SK-N-SH (cell line): ENCODE measurements around the gene TMED8. TPM values are rescaled to one million over a fixed set of nuclear protein-coding genes. Genes with fewer than 3 reads are reported as not detected.
"Not testable (repeated sequence)": the region's sequence is repeated elsewhere in the genome, so short reads cannot be mapped to it uniquely, and the experiment has no call there.

Experiments used
- CTCF ChIA-PET: fragments of 300-600, 350-600 bp; formaldehyde crosslinking; extraction: SDS; loops from one replicate; lab custom pipeline; 2021; lab: Yijun Ruan, JAX
- POLR2A ChIA-PET: fragments of 350-600 bp; sonication (Branson Sonifier 250); formaldehyde crosslinking; extraction: SDS; loops from one replicate; lab custom pipeline; 2020; ENCODE audit warnings: antibody characterized with exemption, inconsistent platforms; lab: Yijun Ruan, JAX
- DNase-seq: peaks from one replicate; pipeline ENCODE4 v3.0.0; 2012
- H2AFZ ChIP-seq: fragments of 200-600 bp; sonication (generic); 2 replicates; pipeline ENCODE4 v1.8.1; 2016; ENCODE audit warnings: antibody characterized with exemption, mild to moderate bottlenecking, low read depth
- H3F3A ChIP-seq: fragments of 200-600 bp; sonication (generic); replicated peaks from 2 replicates; pipeline ENCODE3; 2016; ENCODE audit warnings: antibody characterized with exemption, mild to moderate bottlenecking; ENCODE audit not compliant: insufficient read depth
- H3K27ac ChIP-seq, 2 experiments: fragments of 200-500 bp in 1 of 2; fragments of 200-600 bp in 1 of 2; sonication (Bioruptor generic) in 1 of 2; sonication (generic), shearing (Covaris generic) in 1 of 2; 2 replicates each; pipeline versions ENCODE4 v1.5.1 to v1.6.1; 2014 to 2016; ENCODE audit warnings: low read depth in 2 of 2, inconsistent platforms in 1 of 2, low read length in 1 of 2, mild to moderate bottlenecking in 1 of 2, mixed read lengths in 1 of 2
- H3K27me3 ChIP-seq: fragments of 200-600 bp; sonication (generic), shearing (Covaris generic); 2 replicates; pipeline ENCODE4 v1.6.1; 2016; ENCODE audit warnings: mixed run types; ENCODE audit not compliant: insufficient read depth
- H3K36me3 ChIP-seq, 2 experiments: fragments of 200-500 bp in 1 of 2; fragments of 200-600 bp in 1 of 2; sonication (Bioruptor generic) in 1 of 2; sonication (generic) in 1 of 2; replicated peaks in 1 of 2; 2 replicates each; pipeline versions ENCODE3 to v1.5.1; 2014 to 2016; ENCODE audit warnings: low read length in 1 of 2, mild to moderate bottlenecking in 1 of 2; ENCODE audit not compliant: insufficient read depth in 2 of 2, control insufficient read depth in 1 of 2
- H3K4me1 ChIP-seq, 2 experiments: fragments of 200-500 bp in 1 of 2; fragments of 200-600 bp in 1 of 2; sonication (Bioruptor generic) in 1 of 2; sonication (generic), shearing (Covaris generic) in 1 of 2; 2 replicates each; pipeline versions ENCODE4 v1.5.1 to v1.6.1; 2014 to 2016; ENCODE audit warnings: low read depth in 1 of 2, low read length in 1 of 2, mixed run types in 1 of 2; ENCODE audit not compliant: insufficient read depth in 2 of 2, control insufficient read depth in 1 of 2
- H3K4me2 ChIP-seq: fragments of 200-600 bp; sonication (generic), shearing (Covaris generic); 2 replicates; pipeline ENCODE4 v1.6.1; 2017; ENCODE audit warnings: mixed run types
- H3K4me3 ChIP-seq, 2 experiments: fragments of 200-500 bp in 1 of 2; fragments of 200-600 bp in 1 of 2; sonication (Bioruptor generic) in 1 of 2; sonication (generic), shearing (Covaris generic) in 1 of 2; 2 replicates each; pipeline versions ENCODE4 v1.5.1 to v1.8.1; 2014 to 2016; ENCODE audit warnings: low read depth in 2 of 2, inconsistent platforms in 1 of 2, low read length in 1 of 2, mild to moderate bottlenecking in 1 of 2, mixed read lengths in 1 of 2, moderate library complexity in 1 of 2
- H3K79me2 ChIP-seq: fragments of 200-600 bp; sonication (generic); 2 replicates; pipeline ENCODE4 v1.8.1; 2017; ENCODE audit warnings: mild to moderate bottlenecking; ENCODE audit not compliant: insufficient read depth
- H3K9ac ChIP-seq: fragments of 200-600 bp; sonication (generic); 2 replicates; pipeline ENCODE4 v1.6.1; 2017; ENCODE audit warnings: mixed run types
- H3K9me2 ChIP-seq: fragments of 200-600 bp; sonication (generic); 2 replicates; pipeline ENCODE4 v1.6.1; 2017; ENCODE audit warnings: mixed run types
- H3K9me3 ChIP-seq: fragments of 200-600 bp; sonication (generic); 2 replicates; pipeline ENCODE4 v1.6.1; 2017; ENCODE audit warnings: mixed run types, mild to moderate bottlenecking, moderate library complexity
- H4K20me1 ChIP-seq: fragments of 200-600 bp; sonication (generic); 2 replicates; pipeline ENCODE4 v1.6.1; 2017; ENCODE audit warnings: mild to moderate bottlenecking, mixed run types; ENCODE audit not compliant: insufficient read depth
- EZH2phosphoT487 ChIP-seq: fragments of 200-600 bp; sonication (generic); IDR thresholded peaks from 2 replicates; pipeline ENCODE4 v1.6.1; 2017; ENCODE audit warnings: low read depth, mixed run types, mild to moderate bottlenecking, antibody characterized with exemption, moderate library complexity, borderline replicate concordance
- FOSL2 ChIP-seq: IDR thresholded peaks from 2 replicates; pipeline ENCODE4 v1.4.0; 2012; ENCODE audit warnings: low read depth, mild to moderate bottlenecking, moderate library complexity, borderline replicate concordance
- FOXJ3 ChIP-seq: sonication (generic); formaldehyde crosslinking; IDR thresholded peaks from 2 replicates; pipeline ENCODE4 v1.5.1; 2020; ENCODE audit warnings: mild to moderate bottlenecking, missing genetic modification reagents
- FOXM1 ChIP-seq: IDR thresholded peaks from 2 replicates; pipeline ENCODE4 v1.4.0; 2012; ENCODE audit warnings: low read depth, mild to moderate bottlenecking
- GABPA ChIP-seq: IDR thresholded peaks from 2 replicates; pipeline ENCODE4 v1.4.0; 2012; ENCODE audit warnings: low read depth, mild to moderate bottlenecking
- JUND ChIP-seq: IDR thresholded peaks from 2 replicates; pipeline ENCODE4 v1.4.0; 2012
- MXI1 ChIP-seq: IDR thresholded peaks from 2 replicates; pipeline ENCODE4 v1.6.1; 2012; ENCODE audit warnings: mild to moderate bottlenecking, low read depth, low read length, improper control_type of control experiment
- NFIC ChIP-seq: IDR thresholded peaks from 2 replicates; pipeline ENCODE4 v1.4.0; 2012; ENCODE audit warnings: borderline replicate concordance
- RAD21 ChIP-seq: IDR thresholded peaks from 2 replicates; pipeline ENCODE4 v1.6.1; 2012; ENCODE audit warnings: mild to moderate bottlenecking, low read length
- RFX5 ChIP-seq: IDR thresholded peaks from 2 replicates; pipeline ENCODE4 v1.6.1; 2012; ENCODE audit warnings: mild to moderate bottlenecking, improper control_type of control experiment, low read length
- RXRA ChIP-seq: IDR thresholded peaks from 2 replicates; pipeline ENCODE4 v1.4.0; 2012; ENCODE audit warnings: low read depth, mild to moderate bottlenecking, borderline replicate concordance
- SMC3 ChIP-seq: IDR thresholded peaks from 2 replicates; pipeline ENCODE4 v1.6.1; 2012; ENCODE audit warnings: low read depth, low read length, improper control_type of control experiment
- TAF1 ChIP-seq: IDR thresholded peaks from 2 replicates; pipeline ENCODE4 v1.6.1; 2012; ENCODE audit warnings: low read depth, mild to moderate bottlenecking, low read length, moderate library complexity, borderline replicate concordance
- TEAD4 ChIP-seq: IDR thresholded peaks from 2 replicates; pipeline ENCODE4 v1.4.0; 2012; ENCODE audit warnings: mild to moderate bottlenecking, borderline replicate concordance; ENCODE audit not compliant: insufficient read depth
- WGBS: methylation state at CpG from one replicate; pipeline ENCODE4 v1.1.6; 2017; ENCODE audit warnings: low lambda C conversion rate; 5-methylcytosine and 5-hydroxymethylcytosine counted together
- polyA plus RNA-seq, 3 experiments: library from polyadenylated mRNA; depleted of rRNA; stranded (reverse); fragments of >200 nt; gene quantifications; 2 replicates each; pipeline ENCODE4 v1.2.3, GENCODE V29; 2012
- TF ChIP-seq, protein P1 (sequence below): fragments of 150-350 bp; IDR thresholded peaks from 2 replicates; pipeline ENCODE4 v1.6.1; 2016; ENCODE audit warnings: mild to moderate bottlenecking, low read depth, low read length
- TF ChIP-seq, protein P2 (sequence below): IDR thresholded peaks from 2 replicates; pipeline ENCODE4 v1.4.0; 2012; ENCODE audit warnings: low read depth, borderline replicate concordance
- TF ChIP-seq, protein P3 (sequence below): fragments of 200-600 bp; sonication (generic); IDR thresholded peaks from 2 replicates; pipeline ENCODE4 v1.6.1; 2017; ENCODE audit warnings: antibody characterized with exemption, mild to moderate bottlenecking, moderate library complexity

TMED8 gene
- polyA plus RNA-seq, 1 of the 3 experiments (the other 2 are of a cell fraction) = 2.3 TPM

DNA sequence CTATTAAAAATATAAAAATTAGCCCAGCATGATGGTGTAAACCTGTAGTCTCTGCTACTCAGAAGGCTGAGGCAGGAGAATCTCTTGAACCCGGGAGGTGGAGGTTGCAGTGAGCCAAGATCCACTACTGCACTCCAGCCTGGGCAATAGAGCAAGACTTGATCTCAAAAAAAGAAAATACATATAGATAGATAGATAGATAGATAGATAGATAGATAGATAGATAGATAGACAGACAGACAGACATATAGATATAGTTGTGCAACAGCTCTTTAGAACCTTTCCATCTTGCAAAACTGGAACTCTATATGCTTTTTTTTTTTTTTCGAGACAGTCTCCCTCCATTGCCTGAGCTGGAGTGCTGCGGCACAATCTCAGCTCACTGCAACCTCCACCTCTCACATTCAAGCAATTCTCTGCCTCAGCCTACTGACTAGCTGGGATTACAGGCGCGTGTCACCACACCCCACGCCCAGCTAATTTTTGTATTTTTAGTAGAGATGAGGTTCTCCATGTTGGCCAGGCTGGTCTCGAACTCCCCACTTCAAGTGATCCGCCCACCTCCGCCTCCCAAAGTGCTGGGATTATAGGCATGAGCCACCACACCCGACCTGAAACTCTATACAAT lies 38.6 kb upstream of the TMED8 start:
- H3F3A ChIP-seq, H3K9me3 ChIP-seq, H3K9ac ChIP-seq, H3K36me3 ChIP-seq, H3K4me1 ChIP-seq, H3K27ac ChIP-seq, H3K9me2 ChIP-seq, H2AFZ ChIP-seq, H3K27me3 ChIP-seq, H3K4me3 ChIP-seq, POLR2A ChIA-PET, H4K20me1 ChIP-seq, H3K79me2 ChIP-seq, DNase-seq, H3K4me2 ChIP-seq: not testable (repeated sequence)
- WGBS = 87% methylated on average over 10 of the region's 10 CpGs
- CTCF ChIA-PET = interaction anchor here (1.1 kb wide), 1 partner anchor 100 kb away, joined by 3 read pairs; no protein-coding TSS in a partner anchor

DNA sequence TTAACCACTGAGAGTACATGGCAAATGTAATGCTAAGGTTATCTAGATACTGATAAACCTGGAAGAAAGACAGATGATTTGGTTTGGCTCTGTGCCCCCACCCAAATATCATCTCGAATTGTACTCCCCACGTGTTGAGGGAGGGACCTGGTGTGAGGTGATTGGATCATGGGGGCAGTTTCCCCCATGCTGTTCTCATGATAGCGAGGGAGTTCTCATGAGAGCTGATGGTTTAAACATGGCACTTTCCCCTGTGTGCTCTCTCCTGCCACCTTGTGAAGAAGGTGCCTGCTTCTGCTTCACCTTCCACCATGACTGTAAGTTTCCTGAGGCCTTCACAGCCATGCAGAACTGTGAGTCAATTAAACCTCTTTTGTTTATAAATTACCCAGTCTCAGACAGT lies 32.2 kb upstream of the TMED8 start:
- no peaks in the 10 kb centered on the region for H4K20me1 ChIP-seq
- CTCF ChIA-PET = interaction anchor here (0.6 to 1.0 kb wide), 3 partner anchors 16 to 285 kb away, joined by 3 read pairs; no protein-coding TSS in a partner anchor
- H3K27ac ChIP-seq = no peak overlapping the region
- 63% methylated on average over 3 of the region's 3 CpGs for WGBS
- no peak overlapping the region for H3K9ac ChIP-seq
- no peaks in the 10 kb centered on the region for H3K4me1 ChIP-seq
- no peak overlapping the region for H3K4me2 ChIP-seq
- H3K79me2 ChIP-seq = no peaks in the 10 kb centered on the region
- H2AFZ ChIP-seq = no peak overlapping the region
- no peaks in the 10 kb centered on the region for H3K9me2 ChIP-seq
- TF ChIP-seq, protein P1, sequence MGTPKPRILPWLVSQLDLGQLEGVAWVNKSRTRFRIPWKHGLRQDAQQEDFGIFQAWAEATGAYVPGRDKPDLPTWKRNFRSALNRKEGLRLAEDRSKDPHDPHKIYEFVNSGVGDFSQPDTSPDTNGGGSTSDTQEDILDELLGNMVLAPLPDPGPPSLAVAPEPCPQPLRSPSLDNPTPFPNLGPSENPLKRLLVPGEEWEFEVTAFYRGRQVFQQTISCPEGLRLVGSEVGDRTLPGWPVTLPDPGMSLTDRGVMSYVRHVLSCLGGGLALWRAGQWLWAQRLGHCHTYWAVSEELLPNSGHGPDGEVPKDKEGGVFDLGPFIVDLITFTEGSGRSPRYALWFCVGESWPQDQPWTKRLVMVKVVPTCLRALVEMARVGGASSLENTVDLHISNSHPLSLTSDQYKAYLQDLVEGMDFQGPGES = no peak
- no peak for TF ChIP-seq TEAD4
- TF ChIP-seq, protein P2, sequence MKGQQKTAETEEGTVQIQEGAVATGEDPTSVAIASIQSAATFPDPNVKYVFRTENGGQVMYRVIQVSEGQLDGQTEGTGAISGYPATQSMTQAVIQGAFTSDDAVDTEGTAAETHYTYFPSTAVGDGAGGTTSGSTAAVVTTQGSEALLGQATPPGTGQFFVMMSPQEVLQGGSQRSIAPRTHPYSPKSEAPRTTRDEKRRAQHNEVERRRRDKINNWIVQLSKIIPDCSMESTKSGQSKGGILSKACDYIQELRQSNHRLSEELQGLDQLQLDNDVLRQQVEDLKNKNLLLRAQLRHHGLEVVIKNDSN = no peak
- TF ChIP-seq RXRA = no peak
- TF ChIP-seq RFX5 = no peak
- TF ChIP-seq JUND = no peak
- no peak for TF ChIP-seq TAF1
- TF ChIP-seq EZH2phosphoT487 = no peak
- no peaks in the 10 kb centered on the region for H3K36me3 ChIP-seq
- no peaks in the 10 kb centered on the region for H3F3A ChIP-seq
- DNase-seq = no peak
- no peak overlapping the region for H3K4me3 ChIP-seq
- POLR2A ChIA-PET = no interaction called here
- no peaks in the 10 kb centered on the region for H3K27me3 ChIP-seq
- no peaks in the 10 kb centered on the region for H3K9me3 ChIP-seq

DNA sequence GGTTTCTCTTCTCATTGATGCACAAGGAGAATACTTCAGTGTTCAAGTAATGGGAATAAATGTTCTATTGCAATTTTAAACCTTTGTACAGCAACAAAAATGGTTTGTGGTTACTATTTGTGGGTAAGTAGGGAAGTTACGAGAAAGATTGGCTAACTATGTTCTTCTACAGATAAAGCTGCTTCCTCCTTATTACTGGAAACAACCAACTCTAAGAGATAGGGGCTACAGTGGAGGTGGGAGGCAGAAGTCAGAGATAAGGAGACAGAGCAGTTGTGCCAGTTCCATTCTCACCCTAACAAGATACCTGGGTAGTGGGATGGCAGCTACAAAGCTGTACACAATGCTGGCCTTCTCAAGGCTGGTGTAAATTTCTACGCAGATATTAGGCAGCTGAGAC lies 30.3 kb upstream of the TMED8 start:
- no peak overlapping the region for H2AFZ ChIP-seq
- H3K27me3 ChIP-seq = no peaks in the 10 kb centered on the region
- ChIA-PET POLR2A (no interaction called here), CTCF (interaction anchor here (1.0 kb wide), 1 partner anchor 145 kb away, joined by 3 read pairs; no protein-coding TSS in a partner anchor)
- H3K36me3 ChIP-seq = no peaks in the 10 kb centered on the region
- no peak for DNase-seq
- no peaks in the 10 kb centered on the region for H4K20me1 ChIP-seq
- no peaks in the 10 kb centered on the region for H3K79me2 ChIP-seq
- H3F3A ChIP-seq = no peaks in the 10 kb centered on the region
- no peaks in the 10 kb centered on the region for H3K9me3 ChIP-seq
- no peaks in the 10 kb centered on the region for H3K9me2 ChIP-seq
- no peak overlapping the region for H3K4me2 ChIP-seq
- H3K9ac ChIP-seq = no peak overlapping the region
- H3K4me1 ChIP-seq = no peaks in the 10 kb centered on the region
- H3K4me3 ChIP-seq = no peak overlapping the region
- no peak overlapping the region for H3K27ac ChIP-seq
- WGBS = 98% methylated on average over 2 of the region's 2 CpGs
- TF ChIP-seq GABPA (no peak), NFIC (no peak), RXRA (no peak), TEAD4 (no peak), FOXJ3 (no peak), EZH2phosphoT487 (no peak), SMC3 (no peak), MXI1 (no peak), FOSL2 (no peak), TAF1 (no peak), RAD21 (no peak), FOXM1 (no peak)
- TF ChIP-seq, protein P2 = no peak
- TF ChIP-seq, protein P3, sequence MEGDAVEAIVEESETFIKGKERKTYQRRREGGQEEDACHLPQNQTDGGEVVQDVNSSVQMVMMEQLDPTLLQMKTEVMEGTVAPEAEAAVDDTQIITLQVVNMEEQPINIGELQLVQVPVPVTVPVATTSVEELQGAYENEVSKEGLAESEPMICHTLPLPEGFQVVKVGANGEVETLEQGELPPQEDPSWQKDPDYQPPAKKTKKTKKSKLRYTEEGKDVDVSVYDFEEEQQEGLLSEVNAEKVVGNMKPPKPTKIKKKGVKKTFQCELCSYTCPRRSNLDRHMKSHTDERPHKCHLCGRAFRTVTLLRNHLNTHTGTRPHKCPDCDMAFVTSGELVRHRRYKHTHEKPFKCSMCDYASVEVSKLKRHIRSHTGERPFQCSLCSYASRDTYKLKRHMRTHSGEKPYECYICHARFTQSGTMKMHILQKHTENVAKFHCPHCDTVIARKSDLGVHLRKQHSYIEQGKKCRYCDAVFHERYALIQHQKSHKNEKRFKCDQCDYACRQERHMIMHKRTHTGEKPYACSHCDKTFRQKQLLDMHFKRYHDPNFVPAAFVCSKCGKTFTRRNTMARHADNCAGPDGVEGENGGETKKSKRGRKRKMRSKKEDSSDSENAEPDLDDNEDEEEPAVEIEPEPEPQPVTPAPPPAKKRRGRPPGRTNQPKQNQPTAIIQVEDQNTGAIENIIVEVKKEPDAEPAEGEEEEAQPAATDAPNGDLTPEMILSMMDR = no peak
